Measurements from ENCODE around the gene COL4A2.

COL4A2 gene

GRCh38 chr13:110476220-110476617 lies 169.1 kb downstream of the COL4A2 start:
- H3K36me3 ChIP-seq (ENCODE audit: insufficient read depth, low read length): no peaks in the 10 kb centered on the region
- no peak overlapping the region for H3K4me3 ChIP-seq (ENCODE audit: low read depth, low read length, poor library complexity, severe bottlenecking)
- TF ChIP-seq EZH2 (IDR thresholded peaks at IDR 0.05; ENCODE audit: borderline replicate concordance, low read length): no peak
- TF ChIP-seq CTCF (IDR thresholded peaks at IDR 0.05; ENCODE audit: low read length): no peak
- H3K9me2 ChIP-seq (ENCODE audit: low read depth, low read length): no peaks in the 10 kb centered on the region
- H4K20me1 ChIP-seq (ENCODE audit: insufficient read depth, low read length): no peaks in the 10 kb centered on the region
- H3K9ac ChIP-seq (ENCODE audit: low read length): no peak overlapping the region
- H3K4me2 ChIP-seq (ENCODE audit: low read length): no peak overlapping the region
- no peaks in the 10 kb centered on the region for H3F3A ChIP-seq (ENCODE audit: insufficient read depth, low read length)
- peaks cover 15% of the 10 kb centered on the region for H3K4me1 ChIP-seq (ENCODE audit: insufficient read depth, low read length, severe bottlenecking)
- H2AFZ ChIP-seq (ENCODE audit: low read length): no peak overlapping the region
- H3K27me3 ChIP-seq (ENCODE audit: insufficient read depth, low read length): peaks cover 21% of the 10 kb centered on the region; the same call in 1 of the 2 replicates
- no peak overlapping the region for H3K27ac ChIP-seq (ENCODE audit: low read depth, low read length, poor library complexity, severe bottlenecking)
- no peaks in the 10 kb centered on the region for H3K79me2 ChIP-seq (ENCODE audit: insufficient read depth, low read length)
- H3K9me3 ChIP-seq (ENCODE audit: low read length): no peaks in the 10 kb centered on the region

DNA sequence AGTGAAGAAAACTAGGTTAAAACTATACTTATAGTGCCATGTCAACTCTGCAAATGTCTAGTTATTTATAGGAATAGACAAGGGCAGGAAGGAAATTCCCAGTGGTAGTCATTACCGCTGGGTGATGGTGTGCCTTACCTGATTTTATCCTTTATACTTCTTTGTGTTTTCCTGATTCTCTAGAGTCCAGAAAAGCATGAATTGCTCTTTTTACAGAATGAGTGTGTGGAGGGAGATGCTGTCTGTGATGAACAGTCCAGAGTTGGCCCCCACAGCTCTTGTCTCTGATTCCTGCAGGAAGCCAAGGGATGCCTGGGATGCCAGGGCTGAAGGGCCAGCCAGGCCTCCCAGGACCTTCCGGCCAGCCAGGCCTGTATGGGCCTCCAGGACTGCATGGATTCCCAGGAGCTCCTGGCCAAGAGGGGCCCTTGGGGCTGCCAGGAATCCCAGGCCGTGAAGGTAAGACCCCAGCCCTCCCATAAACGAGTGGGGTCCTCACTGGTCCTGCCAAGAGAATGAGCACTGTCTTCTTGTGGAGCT lies 170.7 kb downstream of the COL4A2 start:
- H3K4me3 ChIP-seq (ENCODE audit: low read depth, low read length, poor library complexity, severe bottlenecking): no peak overlapping the region
- no peak overlapping the region for H3K9ac ChIP-seq (ENCODE audit: low read length)
- no peaks in the 10 kb centered on the region for H3K9me3 ChIP-seq (ENCODE audit: low read length)
- H2AFZ ChIP-seq (ENCODE audit: low read length): no peak overlapping the region
- peaks cover 24% of the 10 kb centered on the region; the same call in 1 of the 2 replicates for H3K27me3 ChIP-seq (ENCODE audit: insufficient read depth, low read length)
- no peaks in the 10 kb centered on the region for H3K9me2 ChIP-seq (ENCODE audit: low read depth, low read length)
- H3K36me3 ChIP-seq (ENCODE audit: insufficient read depth, low read length): no peaks in the 10 kb centered on the region
- TF ChIP-seq CTCF (IDR thresholded peaks at IDR 0.05; ENCODE audit: low read length): no peak
- no peak for TF ChIP-seq EZH2 (IDR thresholded peaks at IDR 0.05; ENCODE audit: borderline replicate concordance, low read length)
- no peaks in the 10 kb centered on the region for H3F3A ChIP-seq (ENCODE audit: insufficient read depth, low read length)
- peaks cover 7% of the 10 kb centered on the region for H3K4me1 ChIP-seq (ENCODE audit: insufficient read depth, low read length, severe bottlenecking)
- no peaks in the 10 kb centered on the region for H3K79me2 ChIP-seq (ENCODE audit: insufficient read depth, low read length)
- no peak overlapping the region for H3K27ac ChIP-seq (ENCODE audit: low read depth, low read length, poor library complexity, severe bottlenecking)
- no peaks in the 10 kb centered on the region for H4K20me1 ChIP-seq (ENCODE audit: insufficient read depth, low read length)
- H3K4me2 ChIP-seq (ENCODE audit: low read length): no peak overlapping the region

DNA sequence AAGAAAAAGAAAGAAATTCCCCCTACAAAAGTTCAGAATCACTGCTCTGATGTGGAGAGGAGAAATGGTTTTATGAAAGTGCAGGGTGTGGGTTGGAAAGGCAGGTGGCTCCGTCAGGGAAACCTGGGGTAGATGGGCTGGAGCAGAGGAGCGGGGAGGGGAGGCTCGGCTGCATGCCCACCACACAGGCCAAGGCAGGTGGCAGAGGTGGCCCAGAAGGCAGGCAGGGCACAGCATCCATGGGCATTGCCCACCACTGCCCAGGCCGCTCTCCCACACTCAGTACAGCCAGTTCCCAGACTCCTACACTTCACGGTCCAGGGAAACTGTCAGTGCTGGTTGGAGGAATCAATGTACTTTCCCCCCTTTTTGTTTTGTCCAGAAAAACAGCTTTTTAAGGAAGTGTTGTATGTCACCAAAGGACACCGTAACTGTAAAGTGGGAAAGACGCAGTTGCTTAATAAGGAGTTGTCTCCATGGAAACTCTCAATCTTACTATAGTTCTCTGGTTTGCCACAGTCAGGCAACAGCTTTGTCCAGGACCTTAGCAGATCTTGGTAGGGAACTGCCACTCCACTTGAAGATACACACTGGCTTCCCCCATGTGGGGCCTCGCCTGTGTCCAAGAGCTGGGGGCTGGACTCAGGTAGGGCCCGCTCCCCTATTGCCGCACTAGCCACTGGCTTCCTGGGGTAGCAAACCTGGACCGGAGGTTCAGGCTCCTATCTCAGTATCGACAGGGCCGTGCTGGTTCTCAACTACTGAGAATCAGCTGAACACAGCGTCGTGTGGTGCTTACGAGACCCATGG lies 171.5 kb downstream of the COL4A2 start:
- no peak for TF ChIP-seq CTCF (IDR thresholded peaks at IDR 0.05; ENCODE audit: low read length)
- TF ChIP-seq EZH2 (IDR thresholded peaks at IDR 0.05; ENCODE audit: borderline replicate concordance, low read length): no peak
- Histone ChIP-seq H3K27me3 (ENCODE audit: insufficient read depth, low read length) (peaks cover 24% of the 10 kb centered on the region; the same call in 1 of the 2 replicates), H3K4me3 (ENCODE audit: low read depth, low read length, poor library complexity, severe bottlenecking) (no peak overlapping the region), H3K4me1 (ENCODE audit: insufficient read depth, low read length, severe bottlenecking) (peaks cover 7% of the 10 kb centered on the region), H3K79me2 (ENCODE audit: insufficient read depth, low read length) (no peaks in the 10 kb centered on the region), H3K36me3 (ENCODE audit: insufficient read depth, low read length) (no peaks in the 10 kb centered on the region), H3K9me3 (ENCODE audit: low read length) (no peaks in the 10 kb centered on the region), H3K4me2 (ENCODE audit: low read length) (no peak overlapping the region), H3K27ac (ENCODE audit: low read depth, low read length, poor library complexity, severe bottlenecking) (no peak overlapping the region), H3K9me2 (ENCODE audit: low read depth, low read length) (no peaks in the 10 kb centered on the region), H2AFZ (ENCODE audit: low read length) (no peak overlapping the region), H3K9ac (ENCODE audit: low read length) (no peak overlapping the region), H4K20me1 (ENCODE audit: insufficient read depth, low read length) (no peaks in the 10 kb centered on the region), H3F3A (ENCODE audit: insufficient read depth, low read length) (no peaks in the 10 kb centered on the region)
